H1 (cell line): ENCODE results near the gene PIM2. TPM values are rescaled to one million over a fixed set of nuclear protein-coding genes. Genes with fewer than 3 reads are reported as not detected.

Source experiments
- ASH2L ChIP-seq: fragments of 200-600, 300-600 bp; sonication (generic); IDR thresholded peaks from one replicate; pipeline ENCODE4 v1.7.1; 2017; ENCODE audit warnings: low read length
- CBX5 ChIP-seq: fragments of 300-800, 300-1000 bp; sonication (generic); IDR thresholded peaks from 2 replicates; pipeline ENCODE4 v1.7.1; 2016; ENCODE audit warnings: antibody characterized with exemption, low read length, low read depth
- CBX8 ChIP-seq: fragments of 300-800, 300-1000 bp; sonication (generic); IDR thresholded peaks from 2 replicates; pipeline ENCODE4 v1.7.1; 2016; ENCODE audit warnings: low read depth, low read length, borderline replicate concordance
- KDM4A ChIP-seq: IDR thresholded peaks from one replicate; pipeline ENCODE4 v1.7.1; 2012; ENCODE audit warnings: low read depth, mild to moderate bottlenecking, moderate library complexity, low read length, inconsistent platforms; ENCODE audit not compliant: severe bottlenecking
- RAD21 ChIP-seq, 2 experiments: IDR thresholded peaks in 1 of 2; conservative IDR thresholded peaks in 1 of 2; 2 replicates each; pipeline ENCODE4 v1.6.1; 2011; ENCODE audit warnings: low read depth in 2 of 2, low read length in 2 of 2, improper control_type of control experiment in 1 of 2, inconsistent platforms in 1 of 2, mild to moderate bottlenecking in 1 of 2, moderate library complexity in 1 of 2
- SIN3A ChIP-seq, 2 experiments: IDR thresholded peaks in 1 of 2; conservative IDR thresholded peaks in 1 of 2; 2 replicates each; pipeline ENCODE4 v1.6.1; 2011 to 2012; ENCODE audit warnings: low read length in 2 of 2, improper control_type of control experiment in 1 of 2, low read depth in 1 of 2, mild to moderate bottlenecking in 1 of 2
- SIX5 ChIP-seq: IDR thresholded peaks from 2 replicates; pipeline ENCODE4 v1.6.1; 2011; ENCODE audit warnings: mild to moderate bottlenecking, low read depth, low read length
- polyA plus RNA-seq, 7 experiments: library from polyadenylated mRNA; depleted of rRNA in 3 of 7; stranded (reverse) in 5 of 7; unstranded in 2 of 7; fragments of >200 nt in 5 of 7; fragments of 200-250 nt in 2 of 7; gene quantifications; 1 replicate in 5 of 7; 2 replicates in 1 of 7; 4 replicates in 1 of 7; pipeline versions ENCODE4 v1.2.1 to v1.2.3, GENCODE V29; 2011 to 2013; ENCODE audit warnings: missing spikeins in 2 of 7, mixed read lengths in 2 of 7
- total RNA-seq: library from RNA; stranded (reverse); fragmentation: NEBNext Ultra II Directional; extraction: Animal tissue kit (Norgen Biotek cat#: 25700); gene quantifications from 2 replicates; pipeline ENCODE4 v1.2.1, GENCODE V29; 2021
- TF ChIP-seq, protein P1 (sequence below): IDR thresholded peaks from 2 replicates; pipeline ENCODE4 v1.6.1; 2011; ENCODE audit warnings: low read length, improper control_type of control experiment

PIM2 gene
- total and polyA plus RNA-seq, 2 of the 8 experiments (the other 6 are each of a cell fraction or from before 2014, with no cell fraction given) = 180 to 203 TPM

DNA sequence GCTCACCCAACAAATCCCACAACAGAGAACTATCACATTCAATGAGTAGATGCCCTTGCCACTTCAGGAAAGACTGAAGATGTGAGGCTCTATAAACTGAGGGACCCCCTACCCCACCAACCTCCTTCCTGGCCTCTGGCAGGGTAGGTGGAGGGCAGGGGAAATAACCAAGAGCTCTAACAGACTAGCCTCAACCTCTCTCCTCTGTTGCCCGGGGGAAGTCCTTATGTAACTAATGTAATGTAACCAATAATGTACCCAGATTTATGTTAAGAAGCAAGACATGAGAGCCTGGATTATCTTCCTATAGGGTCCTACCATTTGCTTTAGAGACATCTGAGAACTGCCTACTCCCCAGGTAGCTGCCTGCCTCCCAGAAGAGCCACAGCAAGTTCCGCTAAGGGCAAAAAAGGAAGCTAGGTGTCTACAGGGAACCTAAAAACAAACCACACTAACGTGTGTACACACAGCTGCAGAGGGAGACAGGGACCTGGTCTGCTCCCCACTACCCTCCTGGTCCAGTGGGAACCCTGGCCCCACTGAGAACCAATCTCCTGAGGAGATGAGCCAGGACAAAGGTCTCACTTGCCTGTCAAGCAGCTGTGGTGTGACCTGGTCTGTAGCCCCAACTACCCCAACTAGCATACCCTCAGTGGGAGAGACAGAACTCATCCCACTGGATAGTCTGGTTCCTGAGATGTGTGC lies 20.9 kb upstream of the PIM2 start (continued):
- TF ChIP-seq SIN3A (conservative IDR thresholded peaks at IDR 0.05 in 1 of 2, IDR thresholded peaks at IDR 0.05 in 1 of 2; ENCODE audit: low read depth in 1 of 2, low read length in 2 of 2) (no peak), RAD21 (IDR thresholded peaks at IDR 0.05 in 1 of 2, conservative IDR thresholded peaks at IDR 0.05 in 1 of 2; ENCODE audit: low read depth in 2 of 2, low read length in 2 of 2) (no peak), CBX8 (no peak), SIX5 (no peak), ASH2L (no peak), CBX5 (no peak), KDM4A (no peak)
- TF ChIP-seq, protein P1, sequence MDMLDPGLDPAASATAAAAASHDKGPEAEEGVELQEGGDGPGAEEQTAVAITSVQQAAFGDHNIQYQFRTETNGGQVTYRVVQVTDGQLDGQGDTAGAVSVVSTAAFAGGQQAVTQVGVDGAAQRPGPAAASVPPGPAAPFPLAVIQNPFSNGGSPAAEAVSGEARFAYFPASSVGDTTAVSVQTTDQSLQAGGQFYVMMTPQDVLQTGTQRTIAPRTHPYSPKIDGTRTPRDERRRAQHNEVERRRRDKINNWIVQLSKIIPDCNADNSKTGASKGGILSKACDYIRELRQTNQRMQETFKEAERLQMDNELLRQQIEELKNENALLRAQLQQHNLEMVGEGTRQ = no peak
- TF ChIP-seq, all 59 proteins: peak for 0
